C4-2B (cell line): ENCODE data around the gene NR4A2.

Experiments
- H3K27ac ChIP-seq: fragments of 450-650 bp; 2 replicates; pipeline ENCODE4 v1.5.1; 2017
- CTCF ChIP-seq: fragments of 450-650 bp; conservative IDR thresholded peaks from 2 replicates; pipeline ENCODE4 v1.5.1; 2017; ENCODE audit warnings: mild to moderate bottlenecking
- ZFX ChIP-seq: fragments of 450-650 bp; IDR thresholded peaks from 2 replicates; pipeline ENCODE4 v1.6.1; 2017

The NR4A2 gene

GRCh38 chr2:156311976-156312375 lies 20.5 kb downstream of the NR4A2 start:
- no peak overlapping the region for H3K27ac ChIP-seq
- no peak for TF ChIP-seq CTCF
- TF ChIP-seq ZFX = no peak

- TF ChIP-seq ZFX (no peak), CTCF (no peak)
- H3K27ac ChIP-seq = no peak overlapping the region
Observed at GRCh38 chr2:156310773-156311172, 21.7 kb downstream of the NR4A2 start.

GRCh38 chr2:156309917-156310316 lies 22.6 kb downstream of the NR4A2 start:
- no peak for TF ChIP-seq CTCF
- TF ChIP-seq ZFX = no peak
- H3K27ac ChIP-seq = no peak overlapping the region

GRCh38 chr2:156309167-156309566 lies 23.4 kb downstream of the NR4A2 start:
- no peak overlapping the region for H3K27ac ChIP-seq
- TF ChIP-seq CTCF (no peak), ZFX (no peak)

GRCh38 chr2:156306821-156307220 lies 25.7 kb downstream of the NR4A2 start:
- TF ChIP-seq ZFX = no peak
- no peak for TF ChIP-seq CTCF
- H3K27ac ChIP-seq = no peak overlapping the region

GRCh38 chr2:156305121-156305520 lies 27.4 kb downstream of the NR4A2 start:
- no peak overlapping the region for H3K27ac ChIP-seq

GRCh38 chr2:156300337-156300736 lies 32.2 kb downstream of the NR4A2 start:
- no peak overlapping the region for H3K27ac ChIP-seq
- TF ChIP-seq CTCF = no peak
- no peak for TF ChIP-seq ZFX

More at GRCh38 chr2:156305121-156305520, 27.4 kb downstream of the NR4A2 start:
- TF ChIP-seq ZFX = no peak
- no peak for TF ChIP-seq CTCF
